ENCODE results near the gene SNX24.

- TF ChIP-seq POLR2AphosphoS5 (IDR thresholded peaks at IDR 0.05) (no peak), CTCF (IDR thresholded peaks at IDR 0.05) (no peak), POLR2A (IDR thresholded peaks at IDR 0.05) (no peak)
Measured at GRCh38 chr5:122816756-122817155, 28.7 kb upstream of the SNX24 start.
